ENCODE data around the gene GIT2. TPM values are rescaled to one million over a fixed set of nuclear protein-coding genes. Genes with fewer than 3 reads are reported as not detected.

Gene GIT2
- total RNA-seq, 3 donors from 2014 or later = 41.3 to 53.1 (median 42.6) TPM

GRCh38 chr12:109923481-109924245 is 72.5 kb downstream of the GIT2 start:
- Histone ChIP-seq H3K9me3 (no peaks in the 10 kb centered on the region), H3K4me1 (no peaks in the 10 kb centered on the region), H3K27ac (no peak overlapping the region), H3K27me3 (no peaks in the 10 kb centered on the region), H3K36me3 (no peaks in the 10 kb centered on the region), H3K4me3 (no peak overlapping the region)
- intact Hi-C loops (cut with DNase I; ENCODE audit: low total_unique reads) = no loop called here
- DNase-seq (ENCODE audit: low spot score in 2 of 2) = peak in 1 of 2 donors; percentile 20
- TF ChIP-seq POLR2A (IDR thresholded peaks at IDR 0.05) = no peak
- TF ChIP-seq, protein P1, sequence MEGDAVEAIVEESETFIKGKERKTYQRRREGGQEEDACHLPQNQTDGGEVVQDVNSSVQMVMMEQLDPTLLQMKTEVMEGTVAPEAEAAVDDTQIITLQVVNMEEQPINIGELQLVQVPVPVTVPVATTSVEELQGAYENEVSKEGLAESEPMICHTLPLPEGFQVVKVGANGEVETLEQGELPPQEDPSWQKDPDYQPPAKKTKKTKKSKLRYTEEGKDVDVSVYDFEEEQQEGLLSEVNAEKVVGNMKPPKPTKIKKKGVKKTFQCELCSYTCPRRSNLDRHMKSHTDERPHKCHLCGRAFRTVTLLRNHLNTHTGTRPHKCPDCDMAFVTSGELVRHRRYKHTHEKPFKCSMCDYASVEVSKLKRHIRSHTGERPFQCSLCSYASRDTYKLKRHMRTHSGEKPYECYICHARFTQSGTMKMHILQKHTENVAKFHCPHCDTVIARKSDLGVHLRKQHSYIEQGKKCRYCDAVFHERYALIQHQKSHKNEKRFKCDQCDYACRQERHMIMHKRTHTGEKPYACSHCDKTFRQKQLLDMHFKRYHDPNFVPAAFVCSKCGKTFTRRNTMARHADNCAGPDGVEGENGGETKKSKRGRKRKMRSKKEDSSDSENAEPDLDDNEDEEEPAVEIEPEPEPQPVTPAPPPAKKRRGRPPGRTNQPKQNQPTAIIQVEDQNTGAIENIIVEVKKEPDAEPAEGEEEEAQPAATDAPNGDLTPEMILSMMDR (IDR thresholded peaks at IDR 0.05) = no peak
- no peak for TF ChIP-seq POLR2AphosphoS5 (IDR thresholded peaks at IDR 0.05)

GRCh38 chr12:109923038-109923437 is 73.1 kb downstream of the GIT2 start:
- Histone ChIP-seq H3K27me3 (no peaks in the 10 kb centered on the region), H3K36me3 (no peaks in the 10 kb centered on the region), H3K4me1 (no peaks in the 10 kb centered on the region), H3K27ac (no peak overlapping the region), H3K4me3 (no peak overlapping the region), H3K9me3 (no peaks in the 10 kb centered on the region)
- intact Hi-C loops (cut with DNase I; ENCODE audit: low total_unique reads) = no loop called here
- DNase-seq (ENCODE audit: low spot score in 2 of 2) = no peak
- no peak for TF ChIP-seq POLR2A (IDR thresholded peaks at IDR 0.05)
- no peak for TF ChIP-seq POLR2AphosphoS5 (IDR thresholded peaks at IDR 0.05)
- TF ChIP-seq, protein P1 (IDR thresholded peaks at IDR 0.05) = no peak

DNA sequence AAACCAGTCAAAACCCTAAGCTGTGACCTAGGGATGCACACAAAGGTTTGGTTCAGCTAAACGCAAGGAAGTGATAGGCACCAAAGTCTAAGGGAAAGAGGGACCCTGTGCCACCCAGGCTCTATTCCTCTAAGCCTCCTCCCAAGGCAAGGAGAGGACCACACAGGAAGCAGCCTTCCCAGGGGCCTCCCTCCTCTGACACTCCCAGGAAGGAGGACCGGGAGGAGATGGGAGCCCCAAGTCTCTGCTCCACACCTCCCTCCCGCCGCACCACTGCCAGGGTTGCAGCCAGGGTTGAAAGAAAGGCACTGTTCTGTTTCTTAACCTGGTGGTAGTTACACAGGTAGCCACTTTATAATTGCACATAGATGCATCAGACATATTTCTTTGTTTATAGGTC is 74.2 kb downstream of the GIT2 start:
- Histone ChIP-seq H3K4me3 (no peak overlapping the region), H3K9me3 (no peaks in the 10 kb centered on the region), H3K36me3 (peaks cover 4% of the 10 kb centered on the region), H3K27me3 (no peaks in the 10 kb centered on the region), H3K27ac (no peak overlapping the region), H3K4me1 (no peaks in the 10 kb centered on the region)
- DNase-seq (ENCODE audit: low spot score in 2 of 2) = no peak
- intact Hi-C loops (cut with DNase I; ENCODE audit: low total_unique reads) = no loop called here
- no peak for TF ChIP-seq POLR2AphosphoS5 (IDR thresholded peaks at IDR 0.05)
- TF ChIP-seq, protein P1 (IDR thresholded peaks at IDR 0.05) = no peak
- TF ChIP-seq POLR2A (IDR thresholded peaks at IDR 0.05) = no peak

GRCh38 chr12:109920261-109920780 is 75.8 kb downstream of the GIT2 start:
- no peak for DNase-seq (ENCODE audit: low spot score in 2 of 2)

GRCh38 chr12:109919456-109919855 is 76.7 kb downstream of the GIT2 start:
- H3K4me3 ChIP-seq = no peak overlapping the region
- peaks cover 5% of the 10 kb centered on the region for H3K36me3 ChIP-seq
- H3K27me3 ChIP-seq = no peaks in the 10 kb centered on the region
- TF ChIP-seq, protein P1 (IDR thresholded peaks at IDR 0.05) = no peak
- TF ChIP-seq POLR2A (IDR thresholded peaks at IDR 0.05) (no peak), POLR2AphosphoS5 (IDR thresholded peaks at IDR 0.05) (no peak)
- no peaks in the 10 kb centered on the region for H3K9me3 ChIP-seq
- no peaks in the 10 kb centered on the region for H3K4me1 ChIP-seq
- intact Hi-C loops (cut with DNase I; ENCODE audit: low total_unique reads) = no loop called here
- no peak overlapping the region for H3K27ac ChIP-seq
- no peak for DNase-seq (ENCODE audit: low spot score in 2 of 2)

More at GRCh38 chr12:109920261-109920780, 75.8 kb downstream of the GIT2 start:
- no peaks in the 10 kb centered on the region for H3K27me3 ChIP-seq
- no peak overlapping the region for H3K4me3 ChIP-seq
- H3K9me3 ChIP-seq = no peaks in the 10 kb centered on the region
- intact Hi-C loops (cut with DNase I; ENCODE audit: low total_unique reads) = no loop called here
- TF ChIP-seq, protein P1 (IDR thresholded peaks at IDR 0.05) = no peak
- H3K36me3 ChIP-seq = peaks cover 5% of the 10 kb centered on the region
- H3K4me1 ChIP-seq = no peaks in the 10 kb centered on the region
- no peak overlapping the region for H3K27ac ChIP-seq

Data from breast epithelium (tissue), 4 donors.